ENCODE data around the gene MED16.

The MED16 gene

GRCh38 chr19:875265-875879 lies 17.6 kb downstream of the MED16 start:
- in situ Hi-C loops (cut with HindIII; ENCODE audit: low sequenced_read_pairs): no loop called here

GRCh38 chr19:873561-874041 lies 19.4 kb downstream of the MED16 start:
- in situ Hi-C loops (cut with HindIII; ENCODE audit: low sequenced_read_pairs): no loop called here

- in situ Hi-C loops (cut with HindIII; ENCODE audit: low sequenced_read_pairs): no loop called here
These were observed 19.9 kb downstream of the MED16 start for GRCh38 chr19:873084-873483.

GRCh38 chr19:872266-872951 lies 20.6 kb downstream of the MED16 start:
- in situ Hi-C loops (cut with HindIII; ENCODE audit: low sequenced_read_pairs): no loop called here

GRCh38 chr19:871446-872265 lies 21.3 kb downstream of the MED16 start:
- in situ Hi-C loops (cut with HindIII; ENCODE audit: low sequenced_read_pairs): no loop called here

- in situ Hi-C loops (cut with HindIII; ENCODE audit: low sequenced_read_pairs): no loop called here
These were observed 22.0 kb downstream of the MED16 start for GRCh38 chr19:870963-871401.

GRCh38 chr19:870314-870713 lies 22.7 kb downstream of the MED16 start:
- in situ Hi-C loops (cut with HindIII; ENCODE audit: low sequenced_read_pairs): no loop called here

- in situ Hi-C loops (cut with HindIII; ENCODE audit: low sequenced_read_pairs): no loop called here
These were observed 23.5 kb downstream of the MED16 start for GRCh38 chr19:869245-870177.

GRCh38 chr19:868458-869244 lies 24.3 kb downstream of the MED16 start:
- in situ Hi-C loops (cut with HindIII; ENCODE audit: low sequenced_read_pairs): no loop called here

- in situ Hi-C loops (cut with HindIII; ENCODE audit: low sequenced_read_pairs): no loop called here
These were observed 25.0 kb downstream of the MED16 start for GRCh38 chr19:867855-868457.

GRCh38 chr19:867301-867793 lies 25.6 kb downstream of the MED16 start:
- in situ Hi-C loops (cut with HindIII; ENCODE audit: low sequenced_read_pairs): no loop called here

- in situ Hi-C loops (cut with HindIII; ENCODE audit: low sequenced_read_pairs): no loop called here
These were observed 26.2 kb downstream of the MED16 start for GRCh38 chr19:866769-867300.

GRCh38 chr19:863315-863620 lies 29.7 kb downstream of the MED16 start:
- in situ Hi-C loops (cut with HindIII; ENCODE audit: low sequenced_read_pairs): no loop called here

GRCh38 chr19:862581-863314 lies 30.2 kb downstream of the MED16 start:
- in situ Hi-C loops (cut with HindIII; ENCODE audit: low sequenced_read_pairs): no loop called here

- in situ Hi-C loops (cut with HindIII; ENCODE audit: low sequenced_read_pairs): no loop called here
These were observed 31.0 kb downstream of the MED16 start for GRCh38 chr19:861756-862580.

GRCh38 chr19:861141-861755 lies 31.7 kb downstream of the MED16 start:
- in situ Hi-C loops (cut with HindIII; ENCODE audit: low sequenced_read_pairs): no loop called here

Measured in DLD1 (cell line).